HepG2 (cell line): ENCODE results near the gene CEP63.
"Not testable (repeated sequence)": the region's sequence is repeated elsewhere in the genome, so short reads cannot be mapped to it uniquely, and the experiment has no call there.

Experiments
- JUN ChIP-seq: sonication (generic); formaldehyde crosslinking; IDR thresholded peaks from 2 replicates; pipeline ENCODE4 v1.4.0; 2020; ENCODE audit warnings: mild to moderate bottlenecking, missing genetic modification reagents
- KAT8 ChIP-seq: IDR thresholded peaks from 2 replicates; pipeline ENCODE4 v1.6.1; 2016; ENCODE audit warnings: missing genetic modification reagents, missing compliant biosample characterization
- ZKSCAN8 ChIP-seq: IDR thresholded peaks from 2 replicates; pipeline ENCODE4 v1.6.1; 2016; ENCODE audit warnings: borderline replicate concordance, missing genetic modification reagents, missing compliant biosample characterization
- ZNF12 ChIP-seq: sonication (generic); formaldehyde crosslinking; IDR thresholded peaks from 2 replicates; pipeline ENCODE4 v1.5.0; 2020; ENCODE audit warnings: missing genetic modification reagents

DNA sequence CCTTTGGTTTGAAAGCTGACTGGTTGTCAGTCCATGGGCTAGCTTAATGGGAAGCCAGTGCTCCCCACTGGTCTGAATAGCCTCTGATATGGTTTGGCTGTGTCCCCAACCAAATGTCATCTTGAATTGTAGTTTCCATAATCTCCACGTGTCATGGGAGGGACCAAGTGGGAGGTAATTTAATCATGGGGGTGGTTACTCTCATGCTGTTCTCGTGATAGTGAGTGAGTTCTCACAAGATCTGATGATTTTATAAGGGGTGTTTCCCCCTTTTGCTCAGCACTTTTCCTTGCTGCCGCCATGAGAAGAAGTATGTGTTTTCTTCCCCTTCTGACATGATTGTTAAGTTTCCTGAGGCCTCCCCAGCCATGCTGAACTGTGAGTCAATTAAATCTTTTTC, 109.1 kb downstream of the CEP63 start:
- TF ChIP-seq KAT8, ZNF12, JUN, ZKSCAN8 (CRISPR knock-in tag): not testable (repeated sequence)
